Measurements from ENCODE around the gene XIRP1. TPM values are rescaled to one million over a fixed set of nuclear protein-coding genes. Genes with fewer than 3 reads are reported as not detected.

Gene XIRP1
- total and polyA plus RNA-seq, 2 experiments from 2014 or later: not detected

DNA sequence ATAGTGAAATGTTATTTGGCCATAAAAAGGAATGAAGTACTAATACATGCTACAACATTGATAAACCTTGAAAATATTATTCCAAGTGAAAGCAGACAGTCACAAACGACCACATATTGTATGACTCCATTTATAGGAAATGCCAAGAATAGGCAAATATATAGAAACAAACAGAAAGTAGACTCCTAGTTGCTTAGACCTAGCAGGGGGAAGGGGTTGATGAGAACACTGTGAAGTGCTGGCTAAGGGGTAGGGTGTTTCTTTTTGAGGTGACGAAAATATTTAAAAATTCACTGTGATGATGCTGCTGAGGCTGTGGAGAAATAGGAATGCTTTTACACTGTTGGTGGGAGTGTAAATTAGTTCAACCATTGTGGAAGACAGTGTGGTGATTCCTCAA lies 30.5 kb upstream of the XIRP1 start (continued):
- TF ChIP-seq, protein P1, sequence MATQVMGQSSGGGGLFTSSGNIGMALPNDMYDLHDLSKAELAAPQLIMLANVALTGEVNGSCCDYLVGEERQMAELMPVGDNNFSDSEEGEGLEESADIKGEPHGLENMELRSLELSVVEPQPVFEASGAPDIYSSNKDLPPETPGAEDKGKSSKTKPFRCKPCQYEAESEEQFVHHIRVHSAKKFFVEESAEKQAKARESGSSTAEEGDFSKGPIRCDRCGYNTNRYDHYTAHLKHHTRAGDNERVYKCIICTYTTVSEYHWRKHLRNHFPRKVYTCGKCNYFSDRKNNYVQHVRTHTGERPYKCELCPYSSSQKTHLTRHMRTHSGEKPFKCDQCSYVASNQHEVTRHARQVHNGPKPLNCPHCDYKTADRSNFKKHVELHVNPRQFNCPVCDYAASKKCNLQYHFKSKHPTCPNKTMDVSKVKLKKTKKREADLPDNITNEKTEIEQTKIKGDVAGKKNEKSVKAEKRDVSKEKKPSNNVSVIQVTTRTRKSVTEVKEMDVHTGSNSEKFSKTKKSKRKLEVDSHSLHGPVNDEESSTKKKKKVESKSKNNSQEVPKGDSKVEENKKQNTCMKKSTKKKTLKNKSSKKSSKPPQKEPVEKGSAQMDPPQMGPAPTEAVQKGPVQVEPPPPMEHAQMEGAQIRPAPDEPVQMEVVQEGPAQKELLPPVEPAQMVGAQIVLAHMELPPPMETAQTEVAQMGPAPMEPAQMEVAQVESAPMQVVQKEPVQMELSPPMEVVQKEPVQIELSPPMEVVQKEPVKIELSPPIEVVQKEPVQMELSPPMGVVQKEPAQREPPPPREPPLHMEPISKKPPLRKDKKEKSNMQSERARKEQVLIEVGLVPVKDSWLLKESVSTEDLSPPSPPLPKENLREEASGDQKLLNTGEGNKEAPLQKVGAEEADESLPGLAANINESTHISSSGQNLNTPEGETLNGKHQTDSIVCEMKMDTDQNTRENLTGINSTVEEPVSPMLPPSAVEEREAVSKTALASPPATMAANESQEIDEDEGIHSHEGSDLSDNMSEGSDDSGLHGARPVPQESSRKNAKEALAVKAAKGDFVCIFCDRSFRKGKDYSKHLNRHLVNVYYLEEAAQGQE (IDR thresholded peaks at IDR 0.05; ENCODE audit: unreplicated experiment): no peak
- TF ChIP-seq, protein P2, sequence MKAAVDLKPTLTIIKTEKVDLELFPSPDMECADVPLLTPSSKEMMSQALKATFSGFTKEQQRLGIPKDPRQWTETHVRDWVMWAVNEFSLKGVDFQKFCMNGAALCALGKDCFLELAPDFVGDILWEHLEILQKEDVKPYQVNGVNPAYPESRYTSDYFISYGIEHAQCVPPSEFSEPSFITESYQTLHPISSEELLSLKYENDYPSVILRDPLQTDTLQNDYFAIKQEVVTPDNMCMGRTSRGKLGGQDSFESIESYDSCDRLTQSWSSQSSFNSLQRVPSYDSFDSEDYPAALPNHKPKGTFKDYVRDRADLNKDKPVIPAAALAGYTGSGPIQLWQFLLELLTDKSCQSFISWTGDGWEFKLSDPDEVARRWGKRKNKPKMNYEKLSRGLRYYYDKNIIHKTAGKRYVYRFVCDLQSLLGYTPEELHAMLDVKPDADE (IDR thresholded peaks at IDR 0.05): no peak
- no peak for TF ChIP-seq ZNF331 (CRISPR knock-in tag; IDR thresholded peaks at IDR 0.05; ENCODE audit: low read depth)
- no peak for TF ChIP-seq STAT1 (IDR thresholded peaks at IDR 0.05; ENCODE audit: unreplicated experiment)
- TF ChIP-seq POLR2AphosphoS5 (IDR thresholded peaks at IDR 0.05; ENCODE audit: low read depth): no peak

DNA sequence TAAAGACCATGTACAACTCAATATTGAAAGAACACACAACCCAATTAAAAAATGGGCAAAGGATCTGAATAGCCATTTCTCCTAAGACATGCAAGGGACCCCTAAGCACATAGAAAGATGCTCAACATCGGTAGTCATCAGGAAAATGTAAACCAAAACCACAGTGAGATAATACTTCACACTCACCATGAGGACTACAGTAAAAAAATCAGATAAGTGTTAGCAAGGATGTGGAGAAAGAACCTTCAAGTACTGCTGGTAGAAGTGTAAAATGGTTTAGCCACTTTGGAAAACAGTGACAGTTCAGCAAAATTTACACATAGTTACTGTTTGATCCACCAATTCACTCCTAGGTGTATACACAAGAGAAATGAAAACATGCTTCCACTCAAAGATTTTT lies 30.1 kb upstream of the XIRP1 start:
- Mint-ChIP-seq H3K4me3 (no peak overlapping the region), H3K4me1 (no peaks in the 10 kb centered on the region), H3K27me3 (ENCODE audit: insufficient read depth, low read depth, poor library complexity) (peaks cover 2% of the 10 kb centered on the region), H3K27ac (no peak overlapping the region), H3K36me3 (ENCODE audit: low read depth) (no peaks in the 10 kb centered on the region), H3K9me3 (no peaks in the 10 kb centered on the region; the same call in 2 of the 3 replicates)
- Histone ChIP-seq H3K36me3 (ENCODE audit: insufficient read depth) (no peaks in the 10 kb centered on the region), H2AFZ (no peak overlapping the region), H3K27me3 (ENCODE audit: insufficient read depth) (no peaks in the 10 kb centered on the region; the same call in 1 of the 2 replicates), H3K4me2 (no peak overlapping the region), H4K20me1 (replicated peaks; ENCODE audit: insufficient read depth) (no peaks in the 10 kb centered on the region), H3F3A (replicated peaks; ENCODE audit: low read depth) (no peaks in the 10 kb centered on the region), H3K79me2 (replicated peaks; ENCODE audit: insufficient read depth) (no peaks in the 10 kb centered on the region), H3K27ac (ENCODE audit: low read depth) (no peak overlapping the region), H3K4me3 (no peak overlapping the region), H3K4me1 (ENCODE audit: insufficient read depth) (no peaks in the 10 kb centered on the region), H3K9me2 (ENCODE audit: insufficient read depth) (0 out of 2 replicates have a peak, but pooled peaks cover 11% of the 10 kb centered on the region)
- no peak for DNase-seq (ENCODE audit: low spot score)
- ATAC-seq: no peak
- TF ChIP-seq, protein P3, sequence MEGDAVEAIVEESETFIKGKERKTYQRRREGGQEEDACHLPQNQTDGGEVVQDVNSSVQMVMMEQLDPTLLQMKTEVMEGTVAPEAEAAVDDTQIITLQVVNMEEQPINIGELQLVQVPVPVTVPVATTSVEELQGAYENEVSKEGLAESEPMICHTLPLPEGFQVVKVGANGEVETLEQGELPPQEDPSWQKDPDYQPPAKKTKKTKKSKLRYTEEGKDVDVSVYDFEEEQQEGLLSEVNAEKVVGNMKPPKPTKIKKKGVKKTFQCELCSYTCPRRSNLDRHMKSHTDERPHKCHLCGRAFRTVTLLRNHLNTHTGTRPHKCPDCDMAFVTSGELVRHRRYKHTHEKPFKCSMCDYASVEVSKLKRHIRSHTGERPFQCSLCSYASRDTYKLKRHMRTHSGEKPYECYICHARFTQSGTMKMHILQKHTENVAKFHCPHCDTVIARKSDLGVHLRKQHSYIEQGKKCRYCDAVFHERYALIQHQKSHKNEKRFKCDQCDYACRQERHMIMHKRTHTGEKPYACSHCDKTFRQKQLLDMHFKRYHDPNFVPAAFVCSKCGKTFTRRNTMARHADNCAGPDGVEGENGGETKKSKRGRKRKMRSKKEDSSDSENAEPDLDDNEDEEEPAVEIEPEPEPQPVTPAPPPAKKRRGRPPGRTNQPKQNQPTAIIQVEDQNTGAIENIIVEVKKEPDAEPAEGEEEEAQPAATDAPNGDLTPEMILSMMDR (conservative IDR thresholded peaks at IDR 0.05; ENCODE audit: low read depth in 2 of 2): no peak
- no peak for TF ChIP-seq EZH2phosphoT487 (IDR thresholded peaks at IDR 0.05; ENCODE audit: unreplicated experiment)
- TF ChIP-seq, protein P4, sequence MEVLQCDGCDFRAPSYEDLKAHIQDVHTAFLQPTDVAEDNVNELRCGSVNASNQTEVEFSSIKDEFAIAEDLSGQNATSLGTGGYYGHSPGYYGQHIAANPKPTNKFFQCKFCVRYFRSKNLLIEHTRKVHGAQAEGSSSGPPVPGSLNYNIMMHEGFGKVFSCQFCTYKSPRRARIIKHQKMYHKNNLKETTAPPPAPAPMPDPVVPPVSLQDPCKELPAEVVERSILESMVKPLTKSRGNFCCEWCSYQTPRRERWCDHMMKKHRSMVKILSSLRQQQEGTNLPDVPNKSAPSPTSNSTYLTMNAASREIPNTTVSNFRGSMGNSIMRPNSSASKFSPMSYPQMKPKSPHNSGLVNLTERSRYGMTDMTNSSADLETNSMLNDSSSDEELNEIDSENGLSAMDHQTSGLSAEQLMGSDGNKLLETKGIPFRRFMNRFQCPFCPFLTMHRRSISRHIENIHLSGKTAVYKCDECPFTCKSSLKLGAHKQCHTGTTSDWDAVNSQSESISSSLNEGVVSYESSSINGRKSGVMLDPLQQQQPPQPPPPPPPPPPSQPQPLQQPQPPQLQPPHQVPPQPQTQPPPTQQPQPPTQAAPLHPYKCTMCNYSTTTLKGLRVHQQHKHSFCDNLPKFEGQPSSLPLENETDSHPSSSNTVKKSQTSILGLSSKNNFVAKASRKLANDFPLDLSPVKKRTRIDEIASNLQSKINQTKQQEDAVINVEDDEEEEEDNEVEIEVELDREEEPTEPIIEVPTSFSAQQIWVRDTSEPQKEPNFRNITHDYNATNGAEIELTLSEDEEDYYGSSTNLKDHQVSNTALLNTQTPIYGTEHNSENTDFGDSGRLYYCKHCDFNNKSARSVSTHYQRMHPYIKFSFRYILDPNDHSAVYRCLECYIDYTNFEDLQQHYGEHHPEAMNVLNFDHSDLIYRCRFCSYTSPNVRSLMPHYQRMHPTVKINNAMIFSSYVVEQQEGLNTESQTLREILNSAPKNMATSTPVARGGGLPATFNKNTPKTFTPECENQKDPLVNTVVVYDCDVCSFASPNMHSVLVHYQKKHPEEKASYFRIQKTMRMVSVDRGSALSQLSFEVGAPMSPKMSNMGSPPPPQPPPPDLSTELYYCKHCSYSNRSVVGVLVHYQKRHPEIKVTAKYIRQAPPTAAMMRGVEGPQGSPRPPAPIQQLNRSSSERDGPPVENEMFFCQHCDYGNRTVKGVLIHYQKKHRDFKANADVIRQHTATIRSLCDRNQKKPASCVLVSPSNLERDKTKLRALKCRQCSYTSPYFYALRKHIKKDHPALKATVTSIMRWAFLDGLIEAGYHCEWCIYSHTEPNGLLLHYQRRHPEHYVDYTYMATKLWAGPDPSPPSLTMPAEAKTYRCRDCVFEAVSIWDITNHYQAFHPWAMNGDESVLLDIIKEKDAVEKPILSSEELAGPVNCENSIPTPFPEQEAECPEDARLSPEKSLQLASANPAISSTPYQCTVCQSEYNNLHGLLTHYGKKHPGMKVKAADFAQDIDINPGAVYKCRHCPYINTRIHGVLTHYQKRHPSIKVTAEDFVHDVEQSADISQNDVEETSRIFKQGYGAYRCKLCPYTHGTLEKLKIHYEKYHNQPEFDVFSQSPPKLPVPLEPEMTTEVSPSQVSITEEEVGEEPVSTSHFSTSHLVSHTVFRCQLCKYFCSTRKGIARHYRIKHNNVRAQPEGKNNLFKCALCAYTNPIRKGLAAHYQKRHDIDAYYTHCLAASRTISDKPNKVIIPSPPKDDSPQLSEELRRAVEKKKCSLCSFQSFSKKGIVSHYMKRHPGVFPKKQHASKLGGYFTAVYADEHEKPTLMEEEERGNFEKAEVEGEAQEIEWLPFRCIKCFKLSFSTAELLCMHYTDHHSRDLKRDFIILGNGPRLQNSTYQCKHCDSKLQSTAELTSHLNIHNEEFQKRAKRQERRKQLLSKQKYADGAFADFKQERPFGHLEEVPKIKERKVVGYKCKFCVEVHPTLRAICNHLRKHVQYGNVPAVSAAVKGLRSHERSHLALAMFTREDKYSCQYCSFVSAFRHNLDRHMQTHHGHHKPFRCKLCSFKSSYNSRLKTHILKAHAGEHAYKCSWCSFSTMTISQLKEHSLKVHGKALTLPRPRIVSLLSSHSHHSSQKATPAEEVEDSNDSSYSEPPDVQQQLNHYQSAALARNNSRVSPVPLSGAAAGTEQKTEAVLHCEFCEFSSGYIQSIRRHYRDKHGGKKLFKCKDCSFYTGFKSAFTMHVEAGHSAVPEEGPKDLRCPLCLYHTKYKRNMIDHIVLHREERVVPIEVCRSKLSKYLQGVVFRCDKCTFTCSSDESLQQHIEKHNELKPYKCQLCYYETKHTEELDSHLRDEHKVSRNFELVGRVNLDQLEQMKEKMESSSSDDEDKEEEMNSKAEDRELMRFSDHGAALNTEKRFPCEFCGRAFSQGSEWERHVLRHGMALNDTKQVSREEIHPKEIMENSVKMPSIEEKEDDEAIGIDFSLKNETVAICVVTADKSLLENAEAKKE (CRISPR knock-in tag; IDR thresholded peaks at IDR 0.05): no peak
- TF ChIP-seq EZH2 (IDR thresholded peaks at IDR 0.05; ENCODE audit: low read depth, unreplicated experiment): no peak
- TF ChIP-seq STAT1 (IDR thresholded peaks at IDR 0.05; ENCODE audit: unreplicated experiment): no peak
- no peak for TF ChIP-seq ZNF331 (CRISPR knock-in tag; IDR thresholded peaks at IDR 0.05; ENCODE audit: low read depth)

Measured in GM23338 (cell line).